Left lobe of liver (tissue), 2 donors: Measurements from ENCODE around the gene PCDH9. TPM values are rescaled to one million over a fixed set of nuclear protein-coding genes. Genes with fewer than 3 reads are reported as not detected.

ENCODE experiments used
- ATAC-seq: fragments of 200-7000 bp; cut with Tn5 transposase; one replicate; pipeline ENCODE4 v1.9.1; 2020; ENCODE audit warnings: mild to moderate bottlenecking, moderate library complexity
- DNase-seq: peaks from one replicate; pipeline ENCODE4 v3.0.0-alpha.2; 2020; ENCODE audit warnings: low spot score
- total RNA-seq: library from RNA; stranded (reverse); gene quantifications from one replicate; pipeline ENCODE4 v1.2.1, GENCODE V29; 2021
- donor health status: DM: no; HTN: no; CAD: no; lungs with moderate emphysema.
- donor health status: DM: no; HTN: yes; CAD: no.

The PCDH9 gene
- total RNA-seq, 1 donor from 2014 or later = 2.4 TPM

GRCh38 chr13:67168384-67168783, 61.8 kb downstream of the PCDH9 start:
- ATAC-seq (no peak), DNase-seq (no peak)

GRCh38 chr13:67167420-67167819, 62.7 kb downstream of the PCDH9 start:
- ATAC-seq = no peak
- DNase-seq = no peak

- DNase-seq = no peak
- ATAC-seq = no peak
Measured at GRCh38 chr13:67161176-67161575, 69.0 kb downstream of the PCDH9 start.

GRCh38 chr13:67158903-67159302, 71.2 kb downstream of the PCDH9 start:
- DNase-seq (no peak), ATAC-seq (no peak)

GRCh38 chr13:67156723-67157060, 73.4 kb downstream of the PCDH9 start:
- DNase-seq = no peak
- ATAC-seq = no peak

GRCh38 chr13:67155898-67156722, 74.0 kb downstream of the PCDH9 start:
- no peak for DNase-seq
- no peak for ATAC-seq

- ATAC-seq (no peak), DNase-seq (no peak)
Measured at GRCh38 chr13:67152085-67152484, 78.1 kb downstream of the PCDH9 start.

GRCh38 chr13:67151652-67152051, 78.5 kb downstream of the PCDH9 start:
- DNase-seq (no peak), ATAC-seq (no peak)

- DNase-seq = no peak
- ATAC-seq = no peak
Measured at GRCh38 chr13:67150608-67151007, 79.5 kb downstream of the PCDH9 start.

GRCh38 chr13:67148161-67148571, 82.0 kb downstream of the PCDH9 start:
- DNase-seq (no peak), ATAC-seq (no peak)

GRCh38 chr13:67147342-67148133, 82.6 kb downstream of the PCDH9 start:
- no peak for DNase-seq
- peak; percentile 56 for ATAC-seq

GRCh38 chr13:67146523-67147130, 83.5 kb downstream of the PCDH9 start:
- ATAC-seq = no peak
- no peak for DNase-seq

GRCh38 chr13:67145950-67146349, 84.2 kb downstream of the PCDH9 start:
- DNase-seq (no peak), ATAC-seq (no peak)

- ATAC-seq (no peak), DNase-seq (no peak)
Measured at GRCh38 chr13:67143544-67144115, 86.5 kb downstream of the PCDH9 start.

- DNase-seq (no peak), ATAC-seq (no peak)
Measured at GRCh38 chr13:67140006-67140405, 90.1 kb downstream of the PCDH9 start.

- no peak for DNase-seq
- peak; percentile 78 for ATAC-seq
Measured at GRCh38 chr13:67139551-67139950, 90.6 kb downstream of the PCDH9 start.

GRCh38 chr13:67138970-67139369, 91.2 kb downstream of the PCDH9 start:
- no peak for DNase-seq
- ATAC-seq = peak; percentile 25

- ATAC-seq = peak; percentile 47
- DNase-seq = no peak
Measured at GRCh38 chr13:67137044-67137735, 92.9 kb downstream of the PCDH9 start.

- peak; percentile 61 for ATAC-seq
- no peak for DNase-seq
Measured at GRCh38 chr13:67136157-67136556, 94.0 kb downstream of the PCDH9 start.

- DNase-seq (no peak), ATAC-seq (no peak)
Measured at GRCh38 chr13:67135356-67135755, 94.8 kb downstream of the PCDH9 start.
